T47D (cell line): ENCODE measurements around the gene POLN.
"Not testable (repeated sequence)": the region's sequence is repeated elsewhere in the genome, so short reads cannot be mapped to it uniquely, and the experiment has no call there.

Experiments used
- DNase-seq, 2 experiments: peaks; one replicate each; pipeline versions ENCODE4 v3.0.0 to v3.0.0-alpha.2; 2011 to 2012; ENCODE audit warnings: low read depth in 1 of 2, low spot score in 1 of 2
- JUND ChIP-seq: IDR thresholded peaks from 2 replicates; pipeline ENCODE4 v1.6.1; 2012; ENCODE audit warnings: low read depth
- in situ Hi-C: cut with HindIII; loops from 2 replicates; pipeline ENCODE4 v1.10.0; 2016; ENCODE audit warnings: low sequenced_read_pairs, low pct_unique_long_range_greater_than_20kb

Gene POLN

GRCh38 chr4:2168469-2169319 lies 73.2 kb downstream of the POLN start:
- TF ChIP-seq JUND, result no peak
- DNase-seq, result peak in 1 of 2 experiments; percentile 63
- in situ Hi-C loops, result no loop called here

GRCh38 chr4:2166253-2166652 lies 75.7 kb downstream of the POLN start:
- DNase-seq, result no peak
- no peak for TF ChIP-seq JUND
- in situ Hi-C loops, result no loop called here

GRCh38 chr4:2165391-2165790 lies 76.5 kb downstream of the POLN start:
- TF ChIP-seq JUND, result no peak
- in situ Hi-C loops, result no loop called here
- DNase-seq, result no peak

GRCh38 chr4:2163311-2163821 lies 78.6 kb downstream of the POLN start:
- no peak for TF ChIP-seq JUND
- in situ Hi-C loops, result no loop called here
- DNase-seq, result no peak

GRCh38 chr4:2161092-2161703 lies 80.7 kb downstream of the POLN start:
- in situ Hi-C loops, DNase-seq: not testable (repeated sequence)

DNA sequence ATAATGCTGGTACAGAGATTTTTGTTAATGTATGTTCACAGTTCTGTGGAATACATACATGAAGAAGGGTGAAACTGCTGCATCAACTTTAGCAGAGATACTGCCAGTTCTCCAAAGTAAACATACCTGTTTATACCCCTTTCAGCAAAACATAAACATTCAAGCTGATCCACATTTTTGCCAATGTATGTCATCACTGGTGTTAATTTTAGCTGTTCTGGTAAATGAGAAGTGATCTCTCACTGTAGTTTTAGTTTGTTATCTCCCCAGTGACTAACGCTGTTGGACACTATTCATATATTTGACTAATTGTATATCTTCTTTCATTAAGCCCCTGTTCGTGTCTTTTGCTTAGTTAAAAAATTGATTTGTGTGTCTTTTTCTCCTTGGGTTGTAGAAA lies 82.0 kb downstream of the POLN start:
- no peak for TF ChIP-seq JUND
- in situ Hi-C loops, result no loop called here
- peak in 1 of 2 experiments; percentile 18 for DNase-seq

DNA sequence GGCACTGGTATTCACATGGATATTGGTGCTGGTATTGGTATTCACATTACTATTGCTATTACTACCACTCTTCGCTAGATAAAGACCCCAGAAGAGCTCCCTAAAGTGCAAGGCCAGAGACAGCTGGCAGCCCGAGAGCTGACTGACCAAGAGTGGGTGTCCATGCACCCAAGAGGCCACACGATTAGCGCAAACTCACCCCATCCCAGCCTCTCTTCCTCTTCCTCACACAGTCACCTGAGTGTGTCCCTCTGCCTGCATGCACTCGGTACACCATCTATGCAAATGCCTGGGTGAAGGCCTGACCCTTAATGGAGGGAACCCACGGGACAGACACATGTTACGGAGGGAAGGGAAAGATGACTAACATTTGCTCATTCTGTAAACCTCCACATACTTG lies 86.7 kb downstream of the POLN start:
- no peak for TF ChIP-seq JUND
- no peak for DNase-seq
- in situ Hi-C loops, result no loop called here

- no peak for DNase-seq
- TF ChIP-seq JUND, result no peak
- in situ Hi-C loops, result no loop called here
Observed at GRCh38 chr4:2154215-2154740, 87.6 kb downstream of the POLN start.

DNA sequence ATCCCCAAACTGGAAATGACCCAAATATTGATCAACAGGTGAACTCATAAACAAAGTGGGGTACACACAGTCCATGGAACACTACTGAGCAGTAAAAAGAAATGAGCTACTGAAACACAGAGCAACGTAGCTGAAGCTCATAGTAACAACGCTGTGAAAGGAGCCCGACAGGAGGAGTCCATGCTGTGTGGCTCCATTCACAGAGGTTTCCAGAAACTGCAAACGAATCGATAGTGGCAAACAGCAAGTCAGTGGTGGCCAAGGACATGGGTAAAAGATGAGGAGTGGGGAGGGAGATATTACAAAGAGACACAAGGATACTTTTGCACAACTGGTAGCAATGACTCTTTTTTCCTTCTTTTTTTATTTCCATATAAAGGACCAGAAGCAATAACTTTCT lies 90.4 kb downstream of the POLN start:
- no peak for TF ChIP-seq JUND
- DNase-seq, result no peak
- in situ Hi-C loops, result no loop called here

DNA sequence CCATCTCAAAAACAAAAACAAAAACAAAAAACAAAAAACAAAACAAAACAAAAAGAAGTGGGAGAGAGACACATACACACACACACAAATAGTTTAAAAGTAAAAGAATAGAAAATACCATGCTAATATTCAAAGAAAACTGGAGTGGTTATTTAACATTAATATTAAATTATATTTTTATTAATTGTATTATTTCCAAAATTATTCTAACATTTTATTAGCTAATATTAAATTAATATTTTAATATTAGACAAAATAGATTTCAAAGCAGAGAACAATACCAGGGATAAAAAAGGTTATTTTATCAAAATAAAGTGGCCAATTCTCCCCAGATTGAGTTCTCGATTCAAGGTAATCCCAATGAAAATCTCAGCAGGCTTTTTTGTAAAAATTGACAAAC lies 91.8 kb downstream of the POLN start:
- TF ChIP-seq JUND, result no peak
- no peak for DNase-seq
- in situ Hi-C loops, result no loop called here

GRCh38 chr4:2142630-2143427 lies 99.1 kb downstream of the POLN start:
- TF ChIP-seq JUND, result no peak
- in situ Hi-C loops, result no loop called here
- no peak for DNase-seq

DNA sequence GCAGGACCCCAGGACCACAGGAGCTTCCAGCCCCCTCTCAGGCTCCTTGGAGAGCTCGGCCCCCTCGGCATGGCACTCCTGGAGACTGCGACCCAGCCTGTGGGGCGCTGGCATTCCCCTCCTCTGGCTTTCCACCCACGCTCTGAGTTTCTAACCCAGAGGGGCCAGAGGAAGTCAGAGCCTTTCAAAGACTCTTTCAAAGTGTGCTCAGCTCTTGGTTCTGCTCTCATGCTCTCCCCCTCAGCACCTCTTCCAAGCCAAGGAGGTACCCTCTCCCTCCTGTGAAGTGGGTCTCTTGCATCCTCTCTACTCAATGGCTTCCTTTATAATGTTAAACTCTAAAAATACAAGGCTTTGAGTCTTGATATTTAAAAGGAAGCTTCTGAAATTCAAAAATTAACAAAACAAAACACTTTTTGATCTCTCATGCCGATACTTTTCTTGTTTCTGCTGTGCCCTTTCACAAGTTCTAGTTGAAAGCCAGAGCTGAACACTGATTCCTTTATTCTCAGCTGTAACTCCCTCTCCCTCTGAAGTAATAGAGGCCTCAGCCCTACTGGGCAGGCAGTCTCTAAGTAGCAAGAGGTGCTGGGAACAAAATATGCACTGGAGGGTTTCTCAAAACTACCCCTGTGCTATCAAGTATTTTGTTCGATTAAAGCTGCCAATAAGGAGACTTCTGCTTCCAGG lies 100.0 kb downstream of the POLN start:
- in situ Hi-C loops, result no loop called here
- no peak for TF ChIP-seq JUND
- no peak for DNase-seq
